Body of pancreas (tissue), 4 donors: ENCODE results near the gene FBXO3.

Experiments used
- CTCF ChIP-seq, 7 experiments: fragments of 450-650 bp in 4 of 7; fragments of 200-600 bp in 3 of 7; sonication (generic) in 3 of 7; IDR thresholded peaks; one replicate each; pipeline ENCODE4 v1.5.1; 2016 to 2019; ENCODE audit warnings: antibody characterized with exemption in 7 of 7
- POLR2A ChIP-seq, 3 donors: fragments of 450-650 bp; IDR thresholded peaks; one replicate each; pipeline ENCODE4 v1.6.1; 2016; ENCODE audit warnings: antibody characterized with exemption in 3 of 3, mild to moderate bottlenecking in 2 of 3

- no peak for TF ChIP-seq POLR2A (IDR thresholded peaks at IDR 0.05)
- TF ChIP-seq CTCF (IDR thresholded peaks at IDR 0.05), result no peak
Measured at GRCh38 chr11:33697997-33698396, 76.3 kb downstream of the FBXO3 start.
